ENCODE results near the gene CMTM3. TPM values are rescaled to one million over a fixed set of nuclear protein-coding genes. Genes with fewer than 3 reads are reported as not detected.
"Not testable (repeated sequence)": the region's sequence is repeated elsewhere in the genome, so short reads cannot be mapped to it uniquely, and the experiment has no call there.

Gene CMTM3
- total and polyA plus RNA-seq, 2 of the 4 experiments (the other 2 are of a cell fraction), result 4.5 to 35.5 TPM

- H3K56ac ChIP-seq (ENCODE audit: extremely low read depth, insufficient read depth, low read length); H3K9ac ChIP-seq (ENCODE audit: low read depth, low read length); H2AK5ac ChIP-seq (ENCODE audit: low read depth, low read length); H3K4me3 ChIP-seq (ENCODE audit: insufficient read depth, low read depth, low read length); in situ Hi-C loops (cut with MboI; ENCODE audit: low sequenced_read_pairs); H2BK5ac ChIP-seq (ENCODE audit: low read depth, low read length, poor library complexity, severe bottlenecking); ATAC-seq (ENCODE audit: low read depth); DNase-seq; H4K20me1 ChIP-seq (ENCODE audit: insufficient read depth, low read length); H4K5ac ChIP-seq (ENCODE audit: low read depth, low read length); H2BK20ac ChIP-seq (ENCODE audit: low read depth, low read length); H2BK15ac ChIP-seq (ENCODE audit: low read depth, low read length); H2BK120ac ChIP-seq (ENCODE audit: low read depth, low read length); H3K4me2 ChIP-seq (ENCODE audit: low read depth, low read length); H3K27ac ChIP-seq (ENCODE audit: insufficient read depth, low read length); intact Hi-C loops (cut with micrococcal nuclease); H3K4ac ChIP-seq (ENCODE audit: low read depth, low read length); H3K9me1 ChIP-seq (ENCODE audit: insufficient read depth, low read length); H3K14ac ChIP-seq (replicated peaks; ENCODE audit: low read depth, low read length); H3K9me3 ChIP-seq (ENCODE audit: control insufficient read depth, insufficient read depth, low read length); H2AK9ac ChIP-seq (replicated peaks; ENCODE audit: low read depth, low read length, poor library complexity); H3K4me1 ChIP-seq (ENCODE audit: control insufficient read depth, insufficient read depth, low read length); H4K8ac ChIP-seq (ENCODE audit: low read depth in 2 of 2, low read length in 2 of 2); CTCF ChIA-PET; POLR2A ChIA-PET (ENCODE audit: unreplicated experiment); H3K27me3 ChIP-seq (ENCODE audit: control insufficient read depth, insufficient read depth, low read length); dilution Hi-C loops (cut with HindIII; ENCODE audit: low sequenced_read_pairs, unreplicated experiment); BruUV-seq (replicated peaks); H4K91ac ChIP-seq (ENCODE audit: insufficient read depth, low read depth, low read length); H3K23ac ChIP-seq (ENCODE audit: low read depth, low read length); H2AFZ ChIP-seq (replicated peaks; ENCODE audit: low read length, poor library complexity); H3K18ac ChIP-seq (ENCODE audit: low read depth, low read length): not testable (repeated sequence)
- no CpG with 5 or more reads among the region's 3 CpGs for WGBS, 2 experiments (ENCODE audit: extremely low coverage in 2 of 2, insufficient read length in 1 of 2)
- peaks cover 0 to 15% of the 10 kb centered on the region in 2 experiments; a peak in 3 of 4 replicates for H3K79me1 ChIP-seq (ENCODE audit: low read depth in 1 of 2, low read length in 2 of 2)
- peaks cover 17% of the 10 kb centered on the region for H3K36me3 ChIP-seq (ENCODE audit: control insufficient read depth, insufficient read depth, low read length)
Observed at GRCh38 chr16:66567270-66567669, 37.2 kb upstream of the CMTM3 start.
